C4-2B (cell line): ENCODE data around the gene NSMF.

Source experiments
- H3K27ac ChIP-seq: fragments of 450-650 bp; 2 replicates; pipeline ENCODE4 v1.5.1; 2017
- ZFX ChIP-seq: fragments of 450-650 bp; IDR thresholded peaks from 2 replicates; pipeline ENCODE4 v1.6.1; 2017
- TF ChIP-seq, protein P1 (sequence below): fragments of 450-650 bp; conservative IDR thresholded peaks from 2 replicates; pipeline ENCODE4 v1.5.1; 2017; ENCODE audit warnings: mild to moderate bottlenecking

NSMF gene

GRCh38 chr9:137447722-137448601 is 11.2 kb downstream of the NSMF start:
- no peak for TF ChIP-seq ZFX
- TF ChIP-seq, protein P1, sequence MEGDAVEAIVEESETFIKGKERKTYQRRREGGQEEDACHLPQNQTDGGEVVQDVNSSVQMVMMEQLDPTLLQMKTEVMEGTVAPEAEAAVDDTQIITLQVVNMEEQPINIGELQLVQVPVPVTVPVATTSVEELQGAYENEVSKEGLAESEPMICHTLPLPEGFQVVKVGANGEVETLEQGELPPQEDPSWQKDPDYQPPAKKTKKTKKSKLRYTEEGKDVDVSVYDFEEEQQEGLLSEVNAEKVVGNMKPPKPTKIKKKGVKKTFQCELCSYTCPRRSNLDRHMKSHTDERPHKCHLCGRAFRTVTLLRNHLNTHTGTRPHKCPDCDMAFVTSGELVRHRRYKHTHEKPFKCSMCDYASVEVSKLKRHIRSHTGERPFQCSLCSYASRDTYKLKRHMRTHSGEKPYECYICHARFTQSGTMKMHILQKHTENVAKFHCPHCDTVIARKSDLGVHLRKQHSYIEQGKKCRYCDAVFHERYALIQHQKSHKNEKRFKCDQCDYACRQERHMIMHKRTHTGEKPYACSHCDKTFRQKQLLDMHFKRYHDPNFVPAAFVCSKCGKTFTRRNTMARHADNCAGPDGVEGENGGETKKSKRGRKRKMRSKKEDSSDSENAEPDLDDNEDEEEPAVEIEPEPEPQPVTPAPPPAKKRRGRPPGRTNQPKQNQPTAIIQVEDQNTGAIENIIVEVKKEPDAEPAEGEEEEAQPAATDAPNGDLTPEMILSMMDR: no peak
- H3K27ac ChIP-seq: no peak overlapping the region

- TF ChIP-seq, protein P1: no peak
- TF ChIP-seq ZFX: no peak
- no peak overlapping the region for H3K27ac ChIP-seq
Observed at GRCh38 chr9:137446851-137447471, 12.2 kb downstream of the NSMF start.

- TF ChIP-seq ZFX: no peak
- TF ChIP-seq, protein P1: no peak
- H3K27ac ChIP-seq: no peak overlapping the region
Observed at GRCh38 chr9:137445930-137446431, 13.2 kb downstream of the NSMF start.

- no peak overlapping the region for H3K27ac ChIP-seq
- TF ChIP-seq, protein P1: peak; percentile 91
- TF ChIP-seq ZFX: no peak
Observed at GRCh38 chr9:137445275-137445807, 13.8 kb downstream of the NSMF start.

GRCh38 chr9:137444106-137444790 is 14.9 kb downstream of the NSMF start:
- TF ChIP-seq ZFX: no peak
- TF ChIP-seq, protein P1: no peak
- H3K27ac ChIP-seq: no peak overlapping the region

DNA sequence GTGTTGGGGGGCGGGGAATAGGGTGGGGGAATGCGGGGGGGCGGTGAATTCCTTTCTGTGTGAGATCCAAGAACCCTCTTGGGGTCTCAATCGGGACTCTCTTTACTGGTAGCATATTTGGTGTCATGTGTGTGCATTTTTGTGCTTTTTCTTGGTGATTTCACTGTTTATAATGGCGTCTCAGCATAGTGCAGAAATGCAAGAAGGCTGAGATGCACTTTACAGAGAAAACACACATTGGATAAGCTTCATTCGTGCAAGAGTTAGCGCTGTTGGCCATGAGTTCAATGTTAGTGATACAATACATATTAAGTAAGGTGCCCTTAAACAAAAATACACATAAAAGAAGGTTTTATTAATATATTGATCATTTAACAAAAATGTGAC is 17.2 kb downstream of the NSMF start:
- H3K27ac ChIP-seq: no peak overlapping the region; the same call in 1 of the 2 replicates
- TF ChIP-seq ZFX: no peak
- TF ChIP-seq, protein P1: no peak
